ENCODE measurements around the gene CPD.

Gene CPD

GRCh38 chr17:30357476-30357875, 21.3 kb upstream of the CPD start:
- no peak for DNase-seq

GRCh38 chr17:30358055-30358760, 20.5 kb upstream of the CPD start:
- no peak for DNase-seq

GRCh38 chr17:30360086-30360808, 18.5 kb upstream of the CPD start:
- no peak for DNase-seq

GRCh38 chr17:30361766-30362279, 16.9 kb upstream of the CPD start:
- no peak for DNase-seq

- DNase-seq: no peak
Measured at GRCh38 chr17:30363715-30364202, 15.0 kb upstream of the CPD start.

- DNase-seq: no peak
Measured at GRCh38 chr17:30366536-30366935, 12.2 kb upstream of the CPD start.

- DNase-seq: peak; percentile 46
Measured at GRCh38 chr17:30368912-30369720, 9.6 kb upstream of the CPD start.

GRCh38 chr17:30369995-30370394, 8.7 kb upstream of the CPD start:
- no peak for DNase-seq

GRCh38 chr17:30372755-30373154, 6.0 kb upstream of the CPD start:
- DNase-seq: no peak

GRCh38 chr17:30375661-30376060, 3.1 kb upstream of the CPD start:
- no peak for DNase-seq

- DNase-seq: no peak
Measured at GRCh38 chr17:30376621-30377452, 1.9 kb upstream of the CPD start.

GRCh38 chr17:30377574-30378240, 1.0 kb upstream of the CPD start:
- DNase-seq: no peak

- no peak for DNase-seq
Measured at GRCh38 chr17:30378241-30378824, 394 bp upstream of the CPD start.

GRCh38 chr17:30379303-30379902, 676 bp downstream of the CPD start:
- no peak for DNase-seq

- no peak for DNase-seq
Measured at GRCh38 chr17:30379903-30380381, 1.2 kb downstream of the CPD start.

GRCh38 chr17:30380643-30381339, 2.1 kb downstream of the CPD start:
- DNase-seq: no peak

GRCh38 chr17:30381340-30381659, 2.6 kb downstream of the CPD start:
- no peak for DNase-seq

GRCh38 chr17:30382345-30382744, 3.6 kb downstream of the CPD start:
- no peak for DNase-seq

- DNase-seq: no peak
Measured at GRCh38 chr17:30388321-30389179, 9.8 kb downstream of the CPD start.
